Measurements from ENCODE around the gene DHX58.

The DHX58 gene

GRCh38 chr17:42053731-42054500 is 58.6 kb downstream of the DHX58 start:
- peaks cover 64% of the 10 kb centered on the region for H3K27me3 ChIP-seq

GRCh38 chr17:42052346-42052877 is 60.1 kb downstream of the DHX58 start:
- TF ChIP-seq CTCF (IDR thresholded peaks at IDR 0.05): no peak
- Histone ChIP-seq H3K36me3 (no peaks in the 10 kb centered on the region), H3K27ac (no peak overlapping the region), H3K27me3 (peaks cover 70% of the 10 kb centered on the region), H3K4me3 (ENCODE audit: low read depth in 1 of 2, low read length in 1 of 2) (no peak overlapping the region), H3K4me1 (ENCODE audit: control insufficient read depth in 1 of 2, insufficient read depth in 1 of 2, low read depth in 1 of 2, low read length in 1 of 2) (peaks cover 10 to 11% of the 10 kb centered on the region in 2 experiments), H3K9me3 (no peaks in the 10 kb centered on the region)

More at GRCh38 chr17:42053731-42054500, 58.6 kb downstream of the DHX58 start:
- peaks cover 10 to 11% of the 10 kb centered on the region in 2 experiments for H3K4me1 ChIP-seq (ENCODE audit: control insufficient read depth in 1 of 2, insufficient read depth in 1 of 2, low read depth in 1 of 2, low read length in 1 of 2)
- no peak overlapping the region for H3K4me3 ChIP-seq (ENCODE audit: low read depth in 1 of 2, low read length in 1 of 2)
- H3K27ac ChIP-seq: no peak overlapping the region
- H3K9me3 ChIP-seq: no peaks in the 10 kb centered on the region
- no peak for TF ChIP-seq CTCF (IDR thresholded peaks at IDR 0.05)
- H3K36me3 ChIP-seq: no peaks in the 10 kb centered on the region

GRCh38 chr17:42051645-42052044 is 60.9 kb downstream of the DHX58 start:
- Histone ChIP-seq H3K27me3 (peaks cover 70% of the 10 kb centered on the region), H3K9me3 (no peaks in the 10 kb centered on the region), H3K4me3 (ENCODE audit: low read depth in 1 of 2, low read length in 1 of 2) (no peak overlapping the region)

More at GRCh38 chr17:42051645-42052044, 60.9 kb downstream of the DHX58 start:
- no peak overlapping the region for H3K27ac ChIP-seq
- no peaks in the 10 kb centered on the region for H3K36me3 ChIP-seq
- peaks cover 10 to 11% of the 10 kb centered on the region in 2 experiments for H3K4me1 ChIP-seq (ENCODE audit: control insufficient read depth in 1 of 2, insufficient read depth in 1 of 2, low read depth in 1 of 2, low read length in 1 of 2)
- no peak for TF ChIP-seq CTCF (IDR thresholded peaks at IDR 0.05)
